ENCODE measurements around the gene RBM17.
"Not testable (repeated sequence)": the region's sequence is repeated elsewhere in the genome, so short reads cannot be mapped to it uniquely, and the experiment has no call there.

Gene RBM17

DNA sequence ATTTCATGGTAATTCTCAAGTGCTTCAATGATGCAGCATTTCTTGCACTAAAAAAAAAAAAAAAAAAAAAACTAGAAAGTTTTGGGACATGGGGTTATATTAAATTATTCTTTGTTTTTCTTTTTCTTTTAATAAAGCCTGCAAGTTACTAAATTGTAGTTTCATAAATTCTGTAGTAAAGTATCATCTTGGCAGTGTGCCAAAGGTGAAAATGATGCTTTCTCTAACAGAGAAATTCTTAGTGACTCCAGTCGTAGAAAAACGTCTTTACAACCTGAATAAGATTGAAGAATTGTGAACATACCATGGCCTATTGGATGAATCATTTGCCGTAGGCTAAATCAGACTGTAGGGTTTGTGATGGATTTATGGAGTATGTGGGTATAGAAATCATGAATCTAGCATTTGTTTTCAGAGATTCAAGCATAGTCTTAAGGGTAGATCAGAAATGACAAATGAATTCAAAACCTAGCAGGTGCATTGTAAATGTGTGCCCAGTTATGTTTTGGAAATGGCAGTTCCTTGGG, 27.1 kb downstream of the RBM17 start:
- H3K27ac ChIP-seq (ENCODE audit: low read depth, low read length): no peak overlapping the region
- no peaks in the 10 kb centered on the region for H3K27me3 ChIP-seq (ENCODE audit: control insufficient read depth, insufficient read depth, low read length)
- H3K4me3 ChIP-seq (ENCODE audit: low read depth, low read length): no peak overlapping the region
- H3K4me1 ChIP-seq (ENCODE audit: control insufficient read depth, insufficient read depth, low read length): peaks cover 5% of the 10 kb centered on the region; the same call in 1 of the 2 replicates
- no peaks in the 10 kb centered on the region for H3K9me3 ChIP-seq (ENCODE audit: control insufficient read depth, insufficient read depth, low read depth, low read length)
- H3K9ac ChIP-seq (ENCODE audit: low read length): no peak overlapping the region
- H3K36me3 ChIP-seq (ENCODE audit: control insufficient read depth, insufficient read depth, low read length): peaks cover 61% of the 10 kb centered on the region

DNA sequence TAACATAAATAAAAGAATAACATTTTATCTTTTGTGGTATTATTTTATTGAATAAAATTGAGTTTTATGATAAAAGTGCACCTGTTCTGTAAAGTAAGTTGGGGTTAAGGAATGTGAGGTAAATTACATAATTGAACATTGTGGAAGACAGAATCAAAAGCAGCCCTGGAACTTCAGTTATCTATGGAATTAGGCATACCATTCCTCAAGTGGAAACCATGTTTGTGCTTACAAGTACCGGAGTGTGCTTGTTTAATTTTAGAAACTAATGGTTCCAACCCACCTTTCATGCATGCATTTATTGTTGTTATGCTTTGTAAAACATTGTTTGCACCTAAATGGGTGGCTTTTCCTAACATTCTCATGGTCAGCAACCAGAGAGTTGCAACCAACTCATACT, 28.0 kb downstream of the RBM17 start:
- Histone ChIP-seq H3K9me3 (ENCODE audit: control insufficient read depth, insufficient read depth, low read depth, low read length) (no peaks in the 10 kb centered on the region), H3K27ac (ENCODE audit: low read depth, low read length) (no peak overlapping the region), H3K9ac (ENCODE audit: low read length) (no peak overlapping the region), H3K27me3 (ENCODE audit: control insufficient read depth, insufficient read depth, low read length) (no peaks in the 10 kb centered on the region), H3K36me3 (ENCODE audit: control insufficient read depth, insufficient read depth, low read length) (peaks cover 51% of the 10 kb centered on the region), H3K4me3 (ENCODE audit: low read depth, low read length) (no peak overlapping the region), H3K4me1 (ENCODE audit: control insufficient read depth, insufficient read depth, low read length) (peaks cover 7% of the 10 kb centered on the region; the same call in 1 of the 2 replicates)

DNA sequence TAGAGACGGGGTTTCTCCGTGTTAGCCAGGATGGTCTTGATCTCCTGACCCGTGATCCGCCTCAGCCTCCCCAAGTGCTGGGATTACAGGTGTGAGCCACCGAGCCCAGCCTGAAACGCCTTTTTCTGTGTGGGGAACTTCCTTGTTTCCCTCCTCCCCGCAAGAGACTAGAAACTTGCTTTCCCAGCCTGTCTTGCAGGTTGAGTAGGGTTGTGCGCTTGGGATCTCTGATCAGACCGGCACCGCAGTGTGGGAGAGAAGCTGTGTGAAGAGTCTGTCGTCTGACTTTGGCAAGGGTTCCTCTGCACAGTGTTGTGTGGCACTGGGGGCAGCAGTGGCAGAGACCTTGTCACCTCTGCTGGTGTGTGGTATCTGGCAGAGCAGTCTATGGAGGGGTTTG, 28.9 kb downstream of the RBM17 start:
- H3K9ac ChIP-seq (ENCODE audit: low read length): no peak overlapping the region
- H3K27me3 ChIP-seq (ENCODE audit: control insufficient read depth, insufficient read depth, low read length): no peaks in the 10 kb centered on the region
- no peak overlapping the region for H3K4me3 ChIP-seq (ENCODE audit: low read depth, low read length)
- H3K27ac ChIP-seq (ENCODE audit: low read depth, low read length): no peak overlapping the region
- H3K36me3 ChIP-seq (ENCODE audit: control insufficient read depth, insufficient read depth, low read length): peaks cover 42% of the 10 kb centered on the region
- H3K9me3 ChIP-seq (ENCODE audit: control insufficient read depth, insufficient read depth, low read depth, low read length): no peaks in the 10 kb centered on the region
- H3K4me1 ChIP-seq (ENCODE audit: control insufficient read depth, insufficient read depth, low read length): peaks cover 7% of the 10 kb centered on the region; the same call in 1 of the 2 replicates

DNA sequence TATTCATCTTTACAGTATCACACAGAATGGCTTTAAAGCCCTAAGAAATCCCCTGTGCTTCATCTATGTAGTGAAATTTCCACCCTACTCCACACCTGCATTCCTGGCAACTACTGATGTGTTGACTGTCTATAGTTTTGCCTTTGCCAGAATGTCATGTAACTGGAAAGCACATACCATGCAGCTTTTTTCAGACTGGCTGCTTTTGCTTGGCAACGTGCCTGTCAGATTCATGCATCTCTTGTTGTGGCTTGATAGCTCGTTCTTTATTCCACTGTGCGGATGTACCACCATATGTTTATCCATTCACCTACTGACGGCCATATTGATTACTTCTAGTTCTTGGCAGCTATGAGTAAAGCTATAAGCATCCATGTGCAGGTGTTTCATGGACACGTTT, 30.6 kb downstream of the RBM17 start:
- peaks cover 7% of the 10 kb centered on the region; the same call in 1 of the 2 replicates for H3K4me1 ChIP-seq (ENCODE audit: control insufficient read depth, insufficient read depth, low read length)
- peaks cover 25% of the 10 kb centered on the region for H3K36me3 ChIP-seq (ENCODE audit: control insufficient read depth, insufficient read depth, low read length)
- H3K9ac ChIP-seq (ENCODE audit: low read length): no peak overlapping the region
- H3K27ac ChIP-seq (ENCODE audit: low read depth, low read length): no peak overlapping the region
- H3K27me3 ChIP-seq (ENCODE audit: control insufficient read depth, insufficient read depth, low read length): no peaks in the 10 kb centered on the region
- no peak overlapping the region for H3K4me3 ChIP-seq (ENCODE audit: low read depth, low read length)
- H3K9me3 ChIP-seq (ENCODE audit: control insufficient read depth, insufficient read depth, low read depth, low read length): no peaks in the 10 kb centered on the region

DNA sequence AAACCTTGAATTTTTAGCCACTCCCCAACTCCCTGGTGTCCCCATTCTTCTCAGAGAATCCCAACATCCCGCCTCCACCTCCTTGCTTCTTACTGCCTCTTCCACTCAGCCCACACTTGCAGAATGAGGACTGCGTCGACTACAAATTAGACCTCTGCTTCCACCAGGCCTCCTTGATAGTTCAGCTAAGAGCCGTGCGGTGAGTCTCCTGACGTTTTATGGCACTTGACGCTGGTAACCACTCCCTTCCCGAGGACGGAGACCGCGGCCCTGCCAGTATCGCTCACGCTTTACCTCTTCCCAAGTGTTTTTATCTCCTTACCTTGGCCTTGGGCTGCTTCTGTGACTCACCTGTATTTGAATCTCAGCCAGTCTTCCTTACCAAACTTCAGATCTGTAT, 31.1 kb downstream of the RBM17 start:
- no peak overlapping the region for H3K9ac ChIP-seq (ENCODE audit: low read length)
- no peaks in the 10 kb centered on the region for H3K9me3 ChIP-seq (ENCODE audit: control insufficient read depth, insufficient read depth, low read depth, low read length)
- no peak overlapping the region for H3K4me3 ChIP-seq (ENCODE audit: low read depth, low read length)
- peaks cover 20% of the 10 kb centered on the region for H3K36me3 ChIP-seq (ENCODE audit: control insufficient read depth, insufficient read depth, low read length)
- no peaks in the 10 kb centered on the region for H3K27me3 ChIP-seq (ENCODE audit: control insufficient read depth, insufficient read depth, low read length)
- H3K27ac ChIP-seq (ENCODE audit: low read depth, low read length): no peak overlapping the region
- peaks cover 7% of the 10 kb centered on the region; the same call in 1 of the 2 replicates for H3K4me1 ChIP-seq (ENCODE audit: control insufficient read depth, insufficient read depth, low read length)

DNA sequence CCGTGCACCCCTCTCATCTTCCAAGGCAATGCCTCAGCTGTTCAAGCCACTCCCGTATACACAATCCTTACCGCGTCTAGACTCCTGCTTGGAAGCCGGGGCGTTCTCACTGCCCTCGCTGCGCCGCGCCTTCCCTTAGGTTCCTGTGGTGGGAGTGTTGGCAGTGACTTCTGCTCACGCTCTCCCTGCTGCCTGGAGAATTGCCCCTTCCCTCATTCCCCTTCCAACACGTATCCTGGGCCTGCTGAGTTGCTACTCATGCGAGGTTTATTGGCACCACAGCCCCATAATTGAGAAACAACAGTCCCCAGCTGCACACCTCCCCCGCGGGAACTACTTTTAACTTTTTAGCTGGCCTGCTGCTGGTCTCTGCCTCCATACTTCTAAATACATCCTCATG, 31.9 kb downstream of the RBM17 start:
- no peak overlapping the region for H3K9ac ChIP-seq (ENCODE audit: low read length)
- H3K4me1 ChIP-seq (ENCODE audit: control insufficient read depth, insufficient read depth, low read length): peaks cover 7% of the 10 kb centered on the region; the same call in 1 of the 2 replicates
- H3K27ac ChIP-seq (ENCODE audit: low read depth, low read length): no peak overlapping the region
- no peaks in the 10 kb centered on the region for H3K9me3 ChIP-seq (ENCODE audit: control insufficient read depth, insufficient read depth, low read depth, low read length)
- no peaks in the 10 kb centered on the region for H3K27me3 ChIP-seq (ENCODE audit: control insufficient read depth, insufficient read depth, low read length)
- no peak overlapping the region for H3K4me3 ChIP-seq (ENCODE audit: low read depth, low read length)
- H3K36me3 ChIP-seq (ENCODE audit: control insufficient read depth, insufficient read depth, low read length): peaks cover 13% of the 10 kb centered on the region

DNA sequence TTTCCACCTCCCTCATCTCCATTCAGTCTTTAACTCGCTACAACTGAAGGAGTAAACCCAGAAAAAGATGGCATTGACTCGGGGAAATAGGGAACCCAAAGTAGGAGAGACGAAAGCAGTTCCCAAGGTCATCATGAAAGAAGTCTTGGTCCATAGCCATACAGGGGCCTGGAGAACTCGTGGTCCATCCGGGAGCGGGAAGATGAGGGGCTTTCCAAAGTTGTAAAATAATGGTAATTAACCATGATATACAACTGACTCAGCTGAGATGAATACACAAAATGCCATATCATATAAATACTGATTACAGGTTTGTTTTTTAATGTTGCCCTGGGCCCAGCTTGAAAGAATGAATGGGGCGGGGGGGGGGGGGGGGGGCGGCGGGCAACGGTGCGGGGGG, 32.3 kb downstream of the RBM17 start:
- peaks cover 7% of the 10 kb centered on the region; the same call in 1 of the 2 replicates for H3K4me1 ChIP-seq (ENCODE audit: control insufficient read depth, insufficient read depth, low read length)
- H3K27me3 ChIP-seq (ENCODE audit: control insufficient read depth, insufficient read depth, low read length): no peaks in the 10 kb centered on the region
- no peaks in the 10 kb centered on the region for H3K9me3 ChIP-seq (ENCODE audit: control insufficient read depth, insufficient read depth, low read depth, low read length)
- peaks cover 9% of the 10 kb centered on the region for H3K36me3 ChIP-seq (ENCODE audit: control insufficient read depth, insufficient read depth, low read length)
- H3K27ac ChIP-seq (ENCODE audit: low read depth, low read length): no peak overlapping the region
- H3K4me3 ChIP-seq (ENCODE audit: low read depth, low read length): no peak overlapping the region
- no peak overlapping the region for H3K9ac ChIP-seq (ENCODE audit: low read length)

DNA sequence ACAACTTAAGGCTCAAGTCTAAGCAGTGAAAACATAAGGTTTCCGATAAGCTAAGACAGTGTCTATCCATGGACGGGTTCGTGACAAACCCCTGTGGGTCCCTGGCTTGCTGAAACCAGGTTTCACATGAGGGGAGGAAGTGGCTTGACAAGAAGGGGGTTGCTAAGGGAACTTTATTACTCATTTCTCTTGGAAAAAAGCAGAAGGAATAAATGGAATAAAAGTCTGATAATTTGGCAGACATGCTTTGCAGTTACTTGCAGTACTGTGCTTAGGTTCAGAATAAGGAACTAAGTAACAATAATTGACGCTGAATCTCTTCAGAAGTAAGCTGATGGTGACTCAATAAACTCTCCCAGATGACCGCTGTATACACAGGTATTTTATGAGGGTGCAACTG, 34.7 kb downstream of the RBM17 start:
- Histone ChIP-seq H3K9me3 (ENCODE audit: control insufficient read depth, insufficient read depth, low read depth, low read length) (no peaks in the 10 kb centered on the region), H3K4me3 (ENCODE audit: low read depth, low read length) (no peak overlapping the region), H3K4me1 (ENCODE audit: control insufficient read depth, insufficient read depth, low read length) (peaks cover 13% of the 10 kb centered on the region), H3K9ac (ENCODE audit: low read length) (no peak overlapping the region), H3K36me3 (ENCODE audit: control insufficient read depth, insufficient read depth, low read length) (no peaks in the 10 kb centered on the region), H3K27me3 (ENCODE audit: control insufficient read depth, insufficient read depth, low read length) (no peaks in the 10 kb centered on the region), H3K27ac (ENCODE audit: low read depth, low read length) (no peak overlapping the region)

DNA sequence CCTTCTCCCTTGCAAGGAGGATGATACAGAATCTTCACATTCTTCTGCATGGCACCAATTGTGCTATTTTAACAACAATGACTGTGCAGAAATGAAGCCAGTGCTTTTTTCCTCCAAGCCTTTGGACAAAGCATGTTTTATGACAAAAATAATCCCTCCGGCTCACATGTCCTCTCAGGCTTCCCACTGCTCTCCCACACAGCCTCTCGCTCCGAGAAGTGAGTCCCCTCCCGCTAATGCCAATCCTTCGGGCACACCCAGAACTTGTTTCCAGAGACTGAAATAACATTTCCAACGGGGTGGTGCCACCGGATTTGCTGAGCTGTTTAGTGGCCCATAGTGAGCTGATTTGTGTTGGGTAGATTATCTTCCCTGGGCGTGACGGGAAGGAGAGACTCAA, 35.8 kb downstream of the RBM17 start:
- H3K9ac ChIP-seq (ENCODE audit: low read length): no peak overlapping the region
- H3K27me3 ChIP-seq (ENCODE audit: control insufficient read depth, insufficient read depth, low read length): no peaks in the 10 kb centered on the region
- peaks cover 20% of the 10 kb centered on the region for H3K4me1 ChIP-seq (ENCODE audit: control insufficient read depth, insufficient read depth, low read length)
- no peaks in the 10 kb centered on the region for H3K9me3 ChIP-seq (ENCODE audit: control insufficient read depth, insufficient read depth, low read depth, low read length)
- no peak overlapping the region for H3K4me3 ChIP-seq (ENCODE audit: low read depth, low read length)
- no peaks in the 10 kb centered on the region for H3K36me3 ChIP-seq (ENCODE audit: control insufficient read depth, insufficient read depth, low read length)
- H3K27ac ChIP-seq (ENCODE audit: low read depth, low read length): no peak overlapping the region

DNA sequence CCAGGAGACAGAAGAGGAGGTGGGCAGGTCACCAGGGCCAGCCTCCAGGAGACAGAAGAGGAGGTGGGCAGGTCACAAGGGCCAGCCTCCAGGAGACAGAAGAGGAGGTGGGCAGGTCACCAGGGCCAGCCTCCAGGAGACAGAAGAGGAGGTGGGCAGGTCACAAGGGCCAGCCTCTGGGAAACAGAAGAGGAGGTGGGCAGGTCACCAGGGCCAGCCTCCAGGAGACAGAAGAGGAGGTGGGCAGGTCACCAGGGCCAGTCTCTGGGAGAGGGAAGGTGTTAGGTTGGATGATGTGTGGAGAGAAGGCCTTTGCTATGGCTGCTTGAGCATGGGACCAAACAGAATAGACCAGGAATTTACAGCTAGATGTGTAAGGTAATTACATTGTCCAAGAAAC, 38.6 kb downstream of the RBM17 start:
- H3K4me1 ChIP-seq (ENCODE audit: control insufficient read depth, insufficient read depth, low read length): peaks cover 17% of the 10 kb centered on the region
- not testable (repeated sequence) for H3K36me3 ChIP-seq (ENCODE audit: control insufficient read depth, insufficient read depth, low read length); H3K9me3 ChIP-seq (ENCODE audit: control insufficient read depth, insufficient read depth, low read depth, low read length); H3K4me3 ChIP-seq (ENCODE audit: low read depth, low read length); H3K27me3 ChIP-seq (ENCODE audit: control insufficient read depth, insufficient read depth, low read length); H3K27ac ChIP-seq (ENCODE audit: low read depth, low read length); H3K9ac ChIP-seq (ENCODE audit: low read length)

DNA sequence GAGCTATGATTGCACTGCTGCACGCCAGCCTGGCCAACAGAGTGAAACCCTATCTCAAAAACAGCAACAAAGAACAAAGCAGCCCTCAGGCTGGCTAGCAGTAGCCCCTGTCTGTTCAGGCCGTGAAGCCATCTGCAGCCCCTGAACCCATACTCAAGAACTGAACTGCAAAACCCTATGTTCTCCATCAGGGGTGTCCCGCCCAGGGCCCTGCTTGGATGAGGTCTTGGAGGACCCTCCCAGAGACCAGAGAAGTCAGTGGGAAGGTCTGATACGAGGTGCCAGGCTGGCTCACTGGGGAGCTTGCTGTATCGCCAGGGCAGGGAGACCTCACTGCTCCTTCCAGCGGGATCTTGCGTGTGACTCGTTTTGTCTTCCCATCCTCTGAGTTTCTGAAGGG, 39.3 kb downstream of the RBM17 start:
- H3K9ac ChIP-seq (ENCODE audit: low read length): no peak overlapping the region
- no peaks in the 10 kb centered on the region for H3K9me3 ChIP-seq (ENCODE audit: control insufficient read depth, insufficient read depth, low read depth, low read length)
- peaks cover 17% of the 10 kb centered on the region for H3K4me1 ChIP-seq (ENCODE audit: control insufficient read depth, insufficient read depth, low read length)

More for the DNA sequence above, 39.3 kb downstream of the RBM17 start:
- no peaks in the 10 kb centered on the region for H3K27me3 ChIP-seq (ENCODE audit: control insufficient read depth, insufficient read depth, low read length)
- no peaks in the 10 kb centered on the region for H3K36me3 ChIP-seq (ENCODE audit: control insufficient read depth, insufficient read depth, low read length)
- no peak overlapping the region for H3K4me3 ChIP-seq (ENCODE audit: low read depth, low read length)
- no peak overlapping the region for H3K27ac ChIP-seq (ENCODE audit: low read depth, low read length)

Measured in HUES6 (cell line).